IPS-18a (cell line): Measurements from ENCODE around the gene KCNMB2.

Experiments used
- H3K27ac ChIP-seq: one replicate; pipeline ENCODE4 v1.5.1; 2013; ENCODE audit warnings: low read length
- H3K27me3 ChIP-seq: one replicate; pipeline ENCODE4 v1.6.1; 2013; ENCODE audit warnings: mild to moderate bottlenecking, low read length; ENCODE audit not compliant: control insufficient read depth, insufficient read depth
- H3K36me3 ChIP-seq: one replicate; pipeline ENCODE4 v1.6.1; 2013; ENCODE audit warnings: low read depth, low read length; ENCODE audit not compliant: control insufficient read depth
- H3K4me1 ChIP-seq: one replicate; pipeline ENCODE4 v1.6.1; 2013; ENCODE audit warnings: low read depth, low read length; ENCODE audit not compliant: control insufficient read depth
- H3K4me3 ChIP-seq: one replicate; pipeline ENCODE4 v1.5.1; 2013; ENCODE audit warnings: low read length
- H3K9ac ChIP-seq: one replicate; pipeline ENCODE4 v1.6.1; 2013; ENCODE audit warnings: mild to moderate bottlenecking, low read length, moderate library complexity
- H3K9me3 ChIP-seq: one replicate; pipeline ENCODE4 v1.6.1; 2013; ENCODE audit warnings: low read depth, low read length; ENCODE audit not compliant: control insufficient read depth

The KCNMB2 gene

GRCh38 chr3:178520451-178520850 is 15.8 kb upstream of the KCNMB2 start:
- H3K27ac ChIP-seq: no peak overlapping the region
- H3K9me3 ChIP-seq: no peaks in the 10 kb centered on the region
- no peaks in the 10 kb centered on the region for H3K4me1 ChIP-seq
- no peak overlapping the region for H3K4me3 ChIP-seq
- no peaks in the 10 kb centered on the region for H3K27me3 ChIP-seq
- no peak overlapping the region for H3K9ac ChIP-seq
- no peaks in the 10 kb centered on the region for H3K36me3 ChIP-seq

GRCh38 chr3:178522200-178523052 is 13.8 kb upstream of the KCNMB2 start:
- Histone ChIP-seq H3K27ac (no peak overlapping the region), H3K9ac (no peak overlapping the region), H3K9me3 (no peaks in the 10 kb centered on the region), H3K27me3 (no peaks in the 10 kb centered on the region), H3K36me3 (no peaks in the 10 kb centered on the region), H3K4me1 (no peaks in the 10 kb centered on the region), H3K4me3 (no peak overlapping the region)

- H3K27me3 ChIP-seq: no peaks in the 10 kb centered on the region
- no peaks in the 10 kb centered on the region for H3K9me3 ChIP-seq
- H3K36me3 ChIP-seq: no peaks in the 10 kb centered on the region
- no peaks in the 10 kb centered on the region for H3K4me1 ChIP-seq
- H3K9ac ChIP-seq: no peak overlapping the region
- H3K4me3 ChIP-seq: no peak overlapping the region
- no peak overlapping the region for H3K27ac ChIP-seq
Measured at GRCh38 chr3:178525251-178525650, 11.0 kb upstream of the KCNMB2 start.

GRCh38 chr3:178526291-178526690 is 9.9 kb upstream of the KCNMB2 start:
- Histone ChIP-seq H3K36me3 (no peaks in the 10 kb centered on the region), H3K9ac (no peak overlapping the region), H3K9me3 (no peaks in the 10 kb centered on the region), H3K4me1 (no peaks in the 10 kb centered on the region), H3K4me3 (no peak overlapping the region), H3K27ac (no peak overlapping the region), H3K27me3 (no peaks in the 10 kb centered on the region)

DNA sequence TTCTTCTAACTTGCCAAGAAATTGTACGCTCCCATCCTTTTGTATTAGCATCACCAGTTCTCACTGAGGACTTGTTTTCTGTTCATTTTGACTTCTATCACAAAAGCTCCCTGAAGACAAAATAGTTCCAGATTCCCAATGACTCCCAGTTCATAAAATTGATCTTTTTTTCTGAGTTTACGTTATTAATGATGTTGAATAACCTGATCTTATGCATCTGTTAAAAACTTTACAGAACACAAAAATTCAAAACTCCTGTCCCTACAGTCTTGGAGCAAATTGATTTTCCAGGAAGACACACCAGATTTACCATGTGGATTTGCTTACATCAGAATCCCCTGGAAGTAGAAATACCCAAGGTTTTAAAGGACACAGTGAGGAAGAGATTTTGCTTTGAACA is 8.3 kb upstream of the KCNMB2 start:
- no peaks in the 10 kb centered on the region for H3K27me3 ChIP-seq
- H3K27ac ChIP-seq: no peak overlapping the region
- H3K9ac ChIP-seq: no peak overlapping the region
- no peaks in the 10 kb centered on the region for H3K4me1 ChIP-seq
- no peak overlapping the region for H3K4me3 ChIP-seq
- no peaks in the 10 kb centered on the region for H3K36me3 ChIP-seq
- H3K9me3 ChIP-seq: no peaks in the 10 kb centered on the region

DNA sequence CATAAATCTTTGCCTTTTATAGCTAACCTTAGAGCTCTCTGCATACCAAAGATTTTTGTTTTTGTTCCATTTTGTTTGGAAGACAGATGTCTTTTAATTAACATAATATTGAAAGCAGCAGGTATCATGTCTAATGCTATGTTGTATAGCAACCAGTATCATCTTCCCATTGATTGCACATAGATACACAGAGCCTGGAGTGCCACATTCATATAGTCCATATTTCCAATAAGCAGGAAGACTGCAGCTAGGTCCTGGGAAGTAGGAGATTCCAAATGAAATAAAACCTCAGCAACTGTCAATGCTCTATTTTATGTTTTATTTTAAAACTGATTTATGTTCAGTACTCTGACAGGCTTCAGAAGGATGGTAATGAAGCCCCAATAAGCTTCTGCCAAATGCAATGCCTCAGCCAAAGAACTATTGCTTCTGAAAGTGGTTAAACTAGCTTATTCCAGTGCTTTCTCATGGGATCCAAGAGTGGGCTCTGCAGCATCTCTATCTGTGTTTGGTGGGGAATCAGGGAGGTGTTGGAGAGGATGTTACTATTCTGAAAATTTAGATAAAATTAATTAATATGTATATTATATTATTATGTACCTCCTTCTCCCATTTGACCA is 6.5 kb upstream of the KCNMB2 start:
- no peaks in the 10 kb centered on the region for H3K9me3 ChIP-seq
- H3K27me3 ChIP-seq: no peaks in the 10 kb centered on the region
- H3K4me1 ChIP-seq: peaks cover 2% of the 10 kb centered on the region
- H3K9ac ChIP-seq: no peak overlapping the region
- no peak overlapping the region for H3K27ac ChIP-seq
- no peak overlapping the region for H3K4me3 ChIP-seq
- H3K36me3 ChIP-seq: no peaks in the 10 kb centered on the region

- H3K4me1 ChIP-seq: peaks cover 27% of the 10 kb centered on the region
- no peak overlapping the region for H3K9ac ChIP-seq
- no peak overlapping the region for H3K27ac ChIP-seq
- H3K36me3 ChIP-seq: no peaks in the 10 kb centered on the region
- H3K4me3 ChIP-seq: no peak overlapping the region
- H3K9me3 ChIP-seq: no peaks in the 10 kb centered on the region
- peaks cover 6% of the 10 kb centered on the region for H3K27me3 ChIP-seq
Measured at GRCh38 chr3:178532476-178532875, 3.8 kb upstream of the KCNMB2 start.

GRCh38 chr3:178537122-178537705 is 978 bp downstream of the KCNMB2 start:
- H3K9ac ChIP-seq: peak overlapping the region; percentile 47
- peaks cover 6% of the 10 kb centered on the region for H3K27me3 ChIP-seq
- H3K4me1 ChIP-seq: peaks cover 29% of the 10 kb centered on the region
- no peaks in the 10 kb centered on the region for H3K9me3 ChIP-seq
- peak overlapping the region; percentile 65 for H3K4me3 ChIP-seq
- H3K27ac ChIP-seq: no peak overlapping the region
- no peaks in the 10 kb centered on the region for H3K36me3 ChIP-seq

DNA sequence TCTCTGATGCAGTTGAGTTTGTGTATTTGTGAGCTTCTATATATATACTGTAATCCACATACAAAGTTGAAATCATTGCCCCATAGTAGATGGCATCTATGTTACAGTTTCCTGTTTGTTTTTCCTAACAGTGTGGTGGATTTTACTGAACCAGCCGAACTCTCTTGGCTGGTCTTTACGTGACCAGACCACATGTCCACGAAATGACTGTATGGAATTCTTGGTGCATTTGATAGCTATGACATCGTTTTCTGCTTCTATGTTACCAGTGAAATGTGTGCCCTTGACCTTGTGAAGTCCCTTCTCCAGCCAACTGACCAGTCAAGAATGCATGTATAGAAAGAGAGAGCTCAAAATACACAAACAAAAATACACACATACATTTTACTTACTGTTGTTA is 1.8 kb downstream of the KCNMB2 start:
- H3K27me3 ChIP-seq: peaks cover 6% of the 10 kb centered on the region
- H3K27ac ChIP-seq: no peak overlapping the region
- no peaks in the 10 kb centered on the region for H3K9me3 ChIP-seq
- no peak overlapping the region for H3K4me3 ChIP-seq
- no peaks in the 10 kb centered on the region for H3K36me3 ChIP-seq
- no peak overlapping the region for H3K9ac ChIP-seq
- peaks cover 29% of the 10 kb centered on the region for H3K4me1 ChIP-seq

DNA sequence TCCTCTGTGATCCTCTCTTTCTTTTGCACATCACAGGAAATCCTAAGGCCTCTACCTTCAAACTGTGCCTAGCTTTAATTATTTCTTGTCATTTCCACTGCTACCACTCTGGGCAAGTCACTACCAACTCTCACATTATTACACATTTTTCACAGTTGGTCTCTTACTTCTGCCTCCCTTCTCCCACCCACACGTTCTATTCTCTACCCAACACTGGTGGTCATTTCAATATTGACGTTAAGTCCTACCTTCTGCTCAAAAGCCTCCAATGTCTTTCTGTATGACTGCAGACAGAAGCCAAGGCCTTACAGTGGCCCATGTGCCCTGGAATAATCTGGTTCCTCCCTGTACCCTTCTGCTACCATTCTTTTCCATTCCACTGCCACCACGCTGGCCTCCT is 3.9 kb downstream of the KCNMB2 start:
- H3K27me3 ChIP-seq: peaks cover 6% of the 10 kb centered on the region
- peaks cover 24% of the 10 kb centered on the region for H3K4me1 ChIP-seq
- no peak overlapping the region for H3K27ac ChIP-seq
- no peak overlapping the region for H3K4me3 ChIP-seq
- H3K9ac ChIP-seq: no peak overlapping the region
- H3K36me3 ChIP-seq: no peaks in the 10 kb centered on the region
- H3K9me3 ChIP-seq: no peaks in the 10 kb centered on the region

DNA sequence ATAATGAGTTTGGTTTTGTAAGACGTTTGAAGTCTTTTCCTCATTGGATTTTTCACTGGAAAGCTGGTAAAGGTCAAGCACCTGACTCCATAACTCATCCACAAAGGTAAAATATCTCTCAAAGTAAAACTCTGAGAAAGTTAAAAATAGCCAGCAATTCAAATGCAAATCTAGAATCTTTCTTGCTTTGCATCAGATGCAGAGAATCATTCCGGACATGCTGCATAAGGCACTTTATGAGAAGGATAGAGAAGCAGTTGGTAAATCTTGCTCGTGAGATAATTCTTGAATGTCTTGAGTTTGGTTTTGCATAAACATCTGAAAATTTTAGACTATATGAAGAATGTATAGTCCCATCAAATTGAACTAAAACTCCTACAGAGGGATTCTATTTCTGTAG is 9.1 kb downstream of the KCNMB2 start:
- no peak overlapping the region for H3K27ac ChIP-seq
- no peak overlapping the region for H3K4me3 ChIP-seq
- no peaks in the 10 kb centered on the region for H3K27me3 ChIP-seq
- no peaks in the 10 kb centered on the region for H3K36me3 ChIP-seq
- H3K9ac ChIP-seq: no peak overlapping the region
- H3K4me1 ChIP-seq: peaks cover 4% of the 10 kb centered on the region
- H3K9me3 ChIP-seq: no peaks in the 10 kb centered on the region
